Melanocyte of skin (primary cell): Measurements from ENCODE around the gene ZFP2. TPM values are rescaled to one million over a fixed set of nuclear protein-coding genes. Genes with fewer than 3 reads are reported as not detected.

Experiments
- total RNA-seq, 2 donors: library from RNA; depleted of rRNA; stranded (reverse); fragments of >200 nt; gene quantifications; 2 replicates each; pipeline ENCODE4 v1.2.3, GENCODE V29; 2012

The ZFP2 gene
- 1 to 10 TPM in 1 of 2 donors, under 1 TPM in 1; 0.33 to 1.0 TPM for total RNA-seq

GRCh38 chr5:178895615-178896571 lies at the start of gene ZFP2:
ZFP2 (plus strand) TSS chr5:178895913; CDS start chr5:178931314, 35,401 bp downstream.

GRCh38 chr5:178859625-178860521 lies 35.8 kb upstream of the ZFP2 start, which contains the start of gene ZNF354B:
ZNF354B (plus strand) TSS chr5:178859953; CDS start chr5:178861048, 1,095 bp downstream.

GRCh38 chr5:178940569-178941360 lies 45.1 kb downstream of the ZFP2 start, which contains the start of gene ZNF454:
ZNF454 (plus strand) TSS chr5:178941198; CDS start chr5:178942792, 1,594 bp downstream.

Other genes with a start within 250 kb of the ZFP2 start
- 1 to 10 TPM; 4.8 to 5.0 TPM for gene ZNF354A, start 165.3 kb upstream of the ZFP2 start, total RNA-seq
- gene ZNF354B, start 36.0 kb upstream of the ZFP2 start, total RNA-seq, result 1 to 10 TPM; 7.7 to 8.3 TPM
- gene ZNF454, start 45.3 kb downstream of the ZFP2 start, total RNA-seq, result under 1 TPM; 0.33 to 0.34 TPM
- not detected for gene GRM6, start 99.4 kb downstream of the ZFP2 start, total RNA-seq
- 1 to 10 TPM; 2.4 to 4.7 TPM for gene ZNF879, start 127.9 kb downstream of the ZFP2 start, total RNA-seq
- 1 to 10 TPM; 3.4 to 5.0 TPM for gene ZNF354C, start 164.5 kb downstream of the ZFP2 start, total RNA-seq